Measurements from ENCODE around the gene HERC3.

HERC3 gene

DNA sequence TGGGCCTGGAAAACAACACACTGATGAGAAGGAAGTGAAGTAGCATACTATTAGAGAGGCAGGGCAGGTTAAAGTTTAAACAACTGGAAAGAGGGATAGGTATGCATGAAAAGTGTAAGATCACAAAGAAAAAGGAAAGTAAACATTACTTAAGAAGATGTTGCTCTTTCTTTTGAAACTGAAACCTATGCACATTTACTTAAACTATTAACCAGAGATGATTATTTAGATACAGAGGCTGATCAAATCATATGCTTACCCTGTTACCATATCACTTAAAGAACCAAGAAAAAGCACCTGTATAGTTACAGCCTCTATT lies 67.6 kb downstream of the HERC3 start:
- TF ChIP-seq, protein P1, sequence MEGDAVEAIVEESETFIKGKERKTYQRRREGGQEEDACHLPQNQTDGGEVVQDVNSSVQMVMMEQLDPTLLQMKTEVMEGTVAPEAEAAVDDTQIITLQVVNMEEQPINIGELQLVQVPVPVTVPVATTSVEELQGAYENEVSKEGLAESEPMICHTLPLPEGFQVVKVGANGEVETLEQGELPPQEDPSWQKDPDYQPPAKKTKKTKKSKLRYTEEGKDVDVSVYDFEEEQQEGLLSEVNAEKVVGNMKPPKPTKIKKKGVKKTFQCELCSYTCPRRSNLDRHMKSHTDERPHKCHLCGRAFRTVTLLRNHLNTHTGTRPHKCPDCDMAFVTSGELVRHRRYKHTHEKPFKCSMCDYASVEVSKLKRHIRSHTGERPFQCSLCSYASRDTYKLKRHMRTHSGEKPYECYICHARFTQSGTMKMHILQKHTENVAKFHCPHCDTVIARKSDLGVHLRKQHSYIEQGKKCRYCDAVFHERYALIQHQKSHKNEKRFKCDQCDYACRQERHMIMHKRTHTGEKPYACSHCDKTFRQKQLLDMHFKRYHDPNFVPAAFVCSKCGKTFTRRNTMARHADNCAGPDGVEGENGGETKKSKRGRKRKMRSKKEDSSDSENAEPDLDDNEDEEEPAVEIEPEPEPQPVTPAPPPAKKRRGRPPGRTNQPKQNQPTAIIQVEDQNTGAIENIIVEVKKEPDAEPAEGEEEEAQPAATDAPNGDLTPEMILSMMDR (IDR thresholded peaks at IDR 0.05; ENCODE audit: low read depth, low read length): no peak

DNA sequence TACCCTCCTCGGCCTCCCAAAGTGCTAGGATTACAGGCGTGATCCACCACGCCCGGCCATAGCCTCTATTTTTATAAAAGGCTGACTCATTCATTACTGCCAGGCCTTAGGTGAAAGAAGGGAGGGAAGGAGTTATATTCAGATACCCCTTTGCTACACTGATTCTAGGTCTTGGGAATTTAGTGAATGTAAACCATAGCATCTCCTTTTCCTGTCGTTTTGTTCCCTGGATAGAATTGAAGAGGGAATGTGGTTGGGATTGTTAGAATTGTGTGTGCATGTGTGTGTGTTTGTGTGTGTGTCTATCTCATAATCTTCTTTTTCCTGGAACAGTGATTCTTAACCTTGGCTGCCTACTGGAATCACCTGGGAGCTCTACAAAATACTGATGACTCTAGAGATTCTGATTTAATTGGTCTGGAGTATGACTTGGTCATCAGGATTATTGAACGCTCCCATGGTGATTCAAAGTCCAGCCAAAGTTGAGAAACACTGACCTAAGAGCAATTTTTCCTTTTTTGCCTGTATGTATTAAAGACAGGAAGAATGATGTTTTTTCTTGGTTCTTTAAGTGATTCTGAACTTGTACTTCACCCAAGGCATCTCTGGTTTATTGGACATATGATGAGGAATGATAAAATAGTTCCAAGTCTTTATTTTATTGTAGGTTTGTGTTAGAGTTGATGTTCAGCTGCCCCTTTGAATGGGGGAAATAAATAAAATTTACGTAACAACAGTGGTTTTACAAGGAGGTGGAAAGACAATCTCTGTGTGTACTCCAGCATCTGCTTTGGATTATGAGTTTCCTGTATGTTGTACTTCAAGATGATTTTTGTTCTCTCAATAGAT lies 68.4 kb downstream of the HERC3 start:
- TF ChIP-seq, protein P1 (IDR thresholded peaks at IDR 0.05; ENCODE audit: low read depth, low read length): no peak
- no peak for DNase-seq (ENCODE audit: extremely low read depth, low read depth)

More for the DNA sequence above, 67.6 kb downstream of the HERC3 start:
- no peak for DNase-seq (ENCODE audit: extremely low read depth, low read depth)

DNA sequence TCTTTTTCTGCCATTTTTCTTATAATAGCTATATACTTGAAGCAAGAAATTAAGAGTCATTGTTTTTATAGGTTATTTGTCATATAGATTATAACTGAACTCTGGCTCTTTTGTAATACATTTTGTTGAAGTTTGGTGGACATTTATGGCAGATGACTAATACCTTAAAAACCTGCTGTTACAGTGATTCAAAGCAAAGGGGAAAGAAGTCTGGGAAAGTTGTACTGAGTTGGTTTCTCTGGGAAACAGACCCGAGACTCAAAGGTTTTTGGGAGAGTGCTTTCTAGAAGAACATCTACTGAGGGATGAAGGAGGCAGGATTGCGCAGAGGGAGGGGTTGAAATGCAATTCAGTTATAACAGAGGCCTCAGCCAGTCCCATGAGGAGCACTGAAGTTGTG lies 69.5 kb downstream of the HERC3 start:
- no peak for DNase-seq (ENCODE audit: extremely low read depth, low read depth)
- TF ChIP-seq, protein P1 (IDR thresholded peaks at IDR 0.05; ENCODE audit: low read depth, low read length): no peak

DNA sequence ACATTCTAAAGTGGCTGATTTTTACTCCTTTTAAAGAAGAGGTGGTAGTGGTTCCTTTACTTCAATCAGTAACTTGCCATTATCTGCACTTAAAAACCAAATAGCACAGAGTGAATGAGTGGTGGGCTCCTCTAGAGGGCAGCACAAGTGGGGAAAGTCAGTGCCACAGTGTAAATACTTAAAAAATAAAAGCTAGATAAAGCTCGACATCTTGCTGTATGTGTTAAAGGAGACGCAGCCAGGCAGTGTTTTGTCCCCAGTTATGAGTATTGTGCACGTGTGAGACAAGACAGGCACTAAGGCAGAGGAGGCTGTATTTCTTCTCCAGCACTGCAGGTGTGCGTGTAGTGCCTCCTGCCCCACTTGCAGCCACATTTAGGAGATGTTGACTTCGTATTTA lies 80.7 kb downstream of the HERC3 start:
- DNase-seq (ENCODE audit: extremely low read depth, low read depth): no peak
- TF ChIP-seq, protein P1 (IDR thresholded peaks at IDR 0.05; ENCODE audit: low read depth, low read length): peak; percentile 61

DNA sequence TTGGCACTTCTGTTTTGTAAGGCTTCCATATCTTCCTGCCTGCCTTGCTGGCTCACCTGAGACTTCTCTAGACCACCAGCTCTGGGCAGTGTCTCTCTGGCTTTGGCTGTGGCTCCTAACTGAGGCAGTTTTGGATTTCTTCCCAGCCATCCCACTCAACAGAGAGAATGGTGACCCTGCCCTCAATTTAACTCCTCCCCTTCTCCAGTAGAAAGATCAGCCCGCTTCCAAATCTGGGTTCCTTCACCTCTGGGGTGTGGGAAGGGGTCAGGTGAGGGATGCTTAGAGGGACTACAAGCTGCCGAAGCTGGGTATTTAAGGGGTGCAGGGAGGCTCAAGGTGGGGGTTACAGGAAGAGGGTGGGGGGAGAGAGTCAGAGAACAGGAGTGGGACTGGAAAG lies 81.6 kb downstream of the HERC3 start:
- TF ChIP-seq, protein P1 (IDR thresholded peaks at IDR 0.05; ENCODE audit: low read depth, low read length): no peak
- DNase-seq (ENCODE audit: extremely low read depth, low read depth): no peak

DNA sequence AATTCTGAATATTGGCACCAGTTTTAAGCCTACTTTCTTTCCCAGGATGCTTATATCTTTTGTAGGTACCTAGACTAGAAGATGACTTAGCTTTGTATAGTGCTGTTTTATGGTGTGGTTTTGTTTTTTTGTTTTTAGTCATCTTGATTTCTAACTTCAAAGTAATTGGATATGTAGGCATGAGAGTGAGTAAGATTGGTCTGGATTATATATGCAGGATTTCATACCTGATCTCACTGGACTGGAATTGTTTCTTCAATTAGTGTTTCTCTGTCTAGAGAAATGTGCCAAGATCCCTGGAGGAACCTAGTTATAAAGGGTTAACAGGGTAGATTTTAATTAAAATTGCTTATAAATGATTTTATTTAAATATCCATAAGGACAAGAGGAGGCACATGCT lies 82.3 kb downstream of the HERC3 start:
- TF ChIP-seq, protein P1 (IDR thresholded peaks at IDR 0.05; ENCODE audit: low read depth, low read length): no peak
- DNase-seq (ENCODE audit: extremely low read depth, low read depth): no peak

DNA sequence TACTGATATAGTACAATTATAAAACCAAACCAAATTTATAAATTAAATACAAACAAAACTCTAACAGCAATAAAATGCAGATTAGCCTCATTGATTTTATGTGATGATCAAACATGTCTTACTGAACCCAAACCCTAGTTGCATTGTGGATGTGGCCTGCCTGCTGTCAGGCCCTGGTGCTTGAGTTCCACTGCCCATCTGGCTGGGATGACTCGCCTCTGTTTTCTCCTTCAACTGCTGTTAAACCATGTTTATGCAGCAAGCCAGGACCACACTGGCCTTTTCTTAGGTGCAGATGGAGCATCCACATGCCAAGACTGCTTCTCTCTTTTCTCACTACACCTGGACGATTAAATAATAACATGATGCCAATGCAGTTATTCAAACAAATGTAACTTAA lies 82.7 kb downstream of the HERC3 start:
- TF ChIP-seq, protein P1 (IDR thresholded peaks at IDR 0.05; ENCODE audit: low read depth, low read length): no peak
- DNase-seq (ENCODE audit: extremely low read depth, low read depth): no peak
